K562 (cell line): ENCODE measurements around the gene LTK. TPM values are rescaled to one million over a fixed set of nuclear protein-coding genes. Genes with fewer than 3 reads are reported as not detected.
A peak's percentile ranks its signal among the peaks of the same experiment; 100 is the strongest.

Source experiments
- ARNT ChIP-seq, 2 experiments: fragments of 450-650 bp; IDR thresholded peaks; 2 replicates each; pipeline ENCODE4 v1.6.1; 2016; ENCODE audit warnings: mild to moderate bottlenecking in 1 of 2
- BCOR ChIP-seq: fragments of 450-650 bp; IDR thresholded peaks from 2 replicates; pipeline ENCODE4 v1.6.1; 2016
- BDP1 ChIP-seq: IDR thresholded peaks from 3 replicates; pipeline ENCODE4 v1.6.1; 2011; ENCODE audit not compliant: insufficient read length, insufficient read depth
- BRCA1 ChIP-seq, 2 experiments: fragments of 450-650 bp in 1 of 2; sonication (generic) in 1 of 2; formaldehyde crosslinking in 1 of 2; IDR thresholded peaks; 2 replicates each; pipeline versions ENCODE4 v1.5.0 to v1.6.1; 2017 to 2020; ENCODE audit warnings: mild to moderate bottlenecking in 1 of 2, missing genetic modification reagents in 1 of 2
- COPS2 ChIP-seq: fragments of 450-650 bp; conservative IDR thresholded peaks from 2 replicates; pipeline ENCODE4 v1.6.1; 2016; ENCODE audit warnings: mild to moderate bottlenecking, moderate library complexity
- CTCFL ChIP-seq: IDR thresholded peaks from 2 replicates; pipeline ENCODE4 v1.6.1; 2011; ENCODE audit warnings: borderline replicate concordance, low read depth, mild to moderate bottlenecking, moderate library complexity, low read length; ENCODE audit not compliant: insufficient read depth, poor library complexity, severe bottlenecking
- ESRRB ChIP-seq: fragments of 250-450 bp; sonication (Bioruptor Pico); IDR thresholded peaks from 2 replicates; pipeline ENCODE4 v1.5.0; 2020; ENCODE audit warnings: mild to moderate bottlenecking, moderate library complexity, borderline replicate concordance
- EZH2 ChIP-seq: IDR thresholded peaks from 2 replicates; pipeline ENCODE4 v1.6.1; 2012; ENCODE audit warnings: low read depth, mild to moderate bottlenecking, inconsistent platforms, low read length, borderline replicate concordance
- FOXJ2 ChIP-seq: fragments of 200-800 bp; sonication (Bioruptor generic); IDR thresholded peaks from 2 replicates; pipeline ENCODE4 v1.6.1; 2016; ENCODE audit warnings: missing genetic modification characterization, missing compliant biosample characterization
- FOXJ3 ChIP-seq: sonication (generic); formaldehyde crosslinking; IDR thresholded peaks from 2 replicates; pipeline ENCODE4 v1.4.0; 2020; ENCODE audit warnings: mild to moderate bottlenecking, missing genetic modification reagents
- HEY1 ChIP-seq: fragments of 250-450 bp; sonication (Bioruptor Pico); IDR thresholded peaks from 2 replicates; pipeline ENCODE4 v1.5.0; 2020; ENCODE audit warnings: mild to moderate bottlenecking, moderate library complexity, borderline replicate concordance
- HNRNPLL ChIP-seq: fragments of 200-400 bp; formaldehyde crosslinking; IDR thresholded peaks from 2 replicates; pipeline ENCODE4 v1.6.1; 2017; ENCODE audit warnings: low read length, low read depth, mild to moderate bottlenecking; ENCODE audit not compliant: poor library complexity, severe bottlenecking
- HOMEZ ChIP-seq: fragments of 250-450 bp; sonication (Bioruptor Pico); IDR thresholded peaks from 2 replicates; pipeline ENCODE4 v1.4.0; 2020; ENCODE audit warnings: mild to moderate bottlenecking, moderate library complexity
- ILF3 ChIP-seq: fragments of 450-650 bp; IDR thresholded peaks from 2 replicates; pipeline ENCODE4 v1.6.1; 2018; ENCODE audit warnings: antibody characterized with exemption, mild to moderate bottlenecking, moderate library complexity, borderline replicate concordance
- JUNB ChIP-seq: fragments of 450-650 bp; formaldehyde crosslinking; conservative IDR thresholded peaks from 2 replicates; pipeline ENCODE4 v1.4.0; 2020; ENCODE audit warnings: mild to moderate bottlenecking
- LARP7 ChIP-seq: fragments of 450-650 bp; IDR thresholded peaks from 2 replicates; pipeline ENCODE4 v1.6.1; 2016
- MITF ChIP-seq: IDR thresholded peaks from 2 replicates; pipeline ENCODE4 v1.6.1; 2014; ENCODE audit warnings: antibody characterized with exemption
- NR3C1 ChIP-seq: sonication (generic); formaldehyde crosslinking; IDR thresholded peaks from 2 replicates; pipeline ENCODE4 v1.8.1; 2022; ENCODE audit warnings: missing genetic modification reagents
- PYGO2 ChIP-seq: fragments of 450-650 bp; IDR thresholded peaks from 2 replicates; pipeline ENCODE4 v1.6.1; 2016; ENCODE audit warnings: mild to moderate bottlenecking, missing genetic modification characterization, moderate library complexity, missing compliant biosample characterization
- SIN3A ChIP-seq, 2 experiments: fragments of 150-350 bp in 1 of 2; IDR thresholded peaks; 2 replicates each; pipeline ENCODE4 v1.6.1; 2011 to 2016; ENCODE audit warnings: borderline replicate concordance in 2 of 2, low read depth in 2 of 2, low read length in 2 of 2, mild to moderate bottlenecking in 2 of 2, moderate library complexity in 2 of 2; ENCODE audit not compliant: control insufficient read depth in 1 of 2
- U2AF2 ChIP-seq: fragments of 200-400 bp; formaldehyde crosslinking; optimal IDR thresholded peaks from 2 replicates; pipeline ENCODE3; 2017; ENCODE audit warnings: low read depth, mild to moderate bottlenecking, low read length
- ZNF134 ChIP-seq: fragments of 250-450 bp; sonication (Bioruptor Pico); conservative IDR thresholded peaks from 2 replicates; pipeline ENCODE4 v1.4.0; 2020
- ZNF212 ChIP-seq: fragments of 450-650 bp; formaldehyde crosslinking; IDR thresholded peaks from 2 replicates; pipeline ENCODE4 v1.4.0; 2020; ENCODE audit warnings: mild to moderate bottlenecking
- ZNF311 ChIP-seq: fragments of 250-450 bp; sonication (Bioruptor Pico); IDR thresholded peaks from 2 replicates; pipeline ENCODE4 v1.4.0; 2020; ENCODE audit warnings: mild to moderate bottlenecking, moderate library complexity
- ZNF436 ChIP-seq: fragments of 250-450, 450-650 bp; sonication (Bioruptor Pico); formaldehyde crosslinking; IDR thresholded peaks from 2 replicates; pipeline ENCODE4 v1.7.0; 2020; ENCODE audit warnings: mild to moderate bottlenecking
- polyA plus RNA-seq, 8 experiments: library from polyadenylated mRNA; depleted of rRNA in 4 of 8; stranded (reverse) in 5 of 8; unstranded in 3 of 8; fragments of >200 nt; fragmentation: Nextera tagmentation in 2 of 8; fragmentation: Illumina TruSeq in 1 of 8; extraction: Ambion mirVana in 2 of 8; extraction: Trizol in 1 of 8; gene quantifications; 2 replicates each; pipeline versions ENCODE4 v1.2.1 to v1.2.3, GENCODE V29; 2011 to 2014; ENCODE audit warnings: inconsistent platforms in 1 of 8, missing spikeins in 1 of 8
- total RNA-seq, 7 experiments: library from RNA; depleted of rRNA in 6 of 7; stranded (reverse); fragments of >200 nt in 6 of 7; fragmentation: Illumina TruSeq in 2 of 7; extraction: Trizol in 2 of 7; gene quantifications; 2 replicates each; pipeline versions ENCODE4 v1.2.1 to v1.2.3, GENCODE V29; 2011 to 2021; ENCODE audit warnings: low replicate concordance in 1 of 7

Gene LTK
- total and polyA plus RNA-seq, 9 of the 15 experiments (the other 6 are each of a cell fraction or from before 2014, with no cell fraction given): 0.25 to 4.4 (median 1.8) TPM

- TF ChIP-seq BRCA1 (IDR thresholded peaks at IDR 0.05) (no peak), BRCA1 (CRISPR knock-in tag; IDR thresholded peaks at IDR 0.05) (no peak), CTCFL (peak; percentile 67), FOXJ2 (no peak), ESRRB (CRISPR knock-in tag) (no peak), NR3C1 (CRISPR knock-in tag) (no peak), ZNF436 (CRISPR knock-in tag) (no peak), ARNT (IDR thresholded peaks at IDR 0.05) (no peak), HOMEZ (CRISPR knock-in tag) (no peak), ZNF212 (CRISPR knock-in tag) (no peak), U2AF2 (no peak), SIN3A (IDR thresholded peaks at IDR 0.05; ENCODE audit: borderline replicate concordance in 2 of 2, control insufficient read depth in 1 of 2, low read depth in 2 of 2, low read length in 2 of 2) (no peak), ILF3 (no peak), EZH2 (no peak), HNRNPLL (no peak), JUNB (CRISPR knock-in tag) (no peak), BDP1 (no peak), MITF (no peak), FOXJ3 (no peak), BCOR (no peak), ZNF134 (no peak), HEY1 (no peak), ZNF311 (CRISPR knock-in tag) (no peak), COPS2 (no peak), PYGO2 (tag) (no peak), LARP7 (no peak)
Observed at GRCh38 chr15:41557673-41558399, 44.2 kb upstream of the LTK start (continued).
